HCT116 (cell line): ENCODE data around the gene FGF1. TPM values are rescaled to one million over a fixed set of nuclear protein-coding genes. Genes with fewer than 3 reads are reported as not detected.
A peak's percentile ranks its signal among the peaks of the same experiment; 100 is the strongest.

Experiments
- ATAC-seq: fragments of 200-7000 bp; cut with Tn5 transposase; 2 replicates; pipeline ENCODE4 v1.9.1; 2020; ENCODE audit warnings: mild to moderate bottlenecking, moderate library complexity
- BruUV-seq: library from RNA; stranded (reverse); fragments of 400-500 nt; replicated peaks from 2 replicates; lab custom pipeline; 2021; lab: Mats Ljungman, UMichigan
- CTCF ChIA-PET: fragments of 300-600 bp; sonication (Branson Sonifier 250); formaldehyde crosslinking; loops from one replicate; lab custom pipeline; 2021; ENCODE audit warnings: antibody characterized with exemption; lab: Charles Lee
- POLR2A ChIA-PET: fragments of 300-600, 350-600 bp; sonication (Branson Sonifier 250); formaldehyde crosslinking; loops from one replicate; lab custom pipeline; 2021; ENCODE audit warnings: antibody characterized with exemption; lab: Charles Lee
- RAD21 ChIA-PET, 2 experiments: fragments of 300-600 bp; sonication (Branson Sonifier 250); formaldehyde crosslinking; loops; one replicate each; lab custom pipeline; 2023; ENCODE audit warnings: low total read pairs in 2 of 2; ENCODE audit not compliant: uncharacterized antibody in 2 of 2, unreplicated experiment in 2 of 2, low non-redundant PET in 1 of 2; lab: Charles Lee
- DNase-seq: peaks from one replicate; pipeline ENCODE4 v3.0.0-alpha.2; 2010; ENCODE audit warnings: low read depth, low spot score
- H2AFZ ChIP-seq: fragments of 200-600 bp; shearing (Covaris generic), sonication (generic); 2 replicates; pipeline ENCODE4 v1.6.1; 2017; ENCODE audit warnings: low read depth, mixed run types, mixed read lengths, antibody characterized with exemption, low read length; ENCODE audit not compliant: poor library complexity, severe bottlenecking
- H3K27ac ChIP-seq: 2 replicates; pipeline ENCODE4 v1.5.1; 2012; ENCODE audit warnings: low read depth, low read length
- H3K27me3 ChIP-seq: fragments of 200-600 bp; sonication (generic); 2 replicates; pipeline ENCODE4 v1.6.1; 2016; ENCODE audit warnings: mixed run types, low read length, mixed read lengths; ENCODE audit not compliant: insufficient read depth
- H3K36me3 ChIP-seq, 2 experiments: fragments of 200-500 bp in 1 of 2; fragments of 200-600 bp in 1 of 2; sonication (Bioruptor generic) in 1 of 2; sonication (generic) in 1 of 2; 2 replicates each; pipeline versions ENCODE4 v1.5.1 to v1.6.1; 2014 to 2016; ENCODE audit warnings: low read length in 2 of 2, inconsistent platforms in 1 of 2, mixed read lengths in 1 of 2, mixed run types in 1 of 2; ENCODE audit not compliant: insufficient read depth in 2 of 2, control insufficient read depth in 1 of 2
- H3K4me1 ChIP-seq, 2 experiments: fragments of 200-600 bp in 1 of 2; sonication (generic) in 1 of 2; 2 replicates each; pipeline versions ENCODE4 v1.5.1 to v1.6.1; 2012 to 2017; ENCODE audit warnings: low read length in 2 of 2, inconsistent platforms in 1 of 2, mild to moderate bottlenecking in 1 of 2, mixed read lengths in 1 of 2, mixed run types in 1 of 2, moderate library complexity in 1 of 2; ENCODE audit not compliant: insufficient read depth in 2 of 2, control insufficient read depth in 1 of 2
- H3K4me2 ChIP-seq: fragments of 200-600 bp; sonication (generic); 2 replicates; pipeline ENCODE4 v1.6.1; 2017; ENCODE audit warnings: mixed run types, low read length, mixed read lengths
- H3K4me3 ChIP-seq, 2 experiments: fragments of 200-600 bp in 1 of 2; sonication (generic) in 1 of 2; replicated peaks in 1 of 2; 2 replicates each; pipeline ENCODE4 v1.5.1; 2011 to 2016; ENCODE audit warnings: low read length in 2 of 2, control low read depth in 1 of 2, low read depth in 1 of 2, mild to moderate bottlenecking in 1 of 2, mixed read lengths in 1 of 2, mixed run types in 1 of 2
- H3K79me2 ChIP-seq: fragments of 200-600 bp; sonication (generic); 2 replicates; pipeline ENCODE4 v1.6.1; 2017; ENCODE audit warnings: mild to moderate bottlenecking, mixed run types, low read length, moderate library complexity, mixed read lengths; ENCODE audit not compliant: insufficient read depth
- H3K9ac ChIP-seq: fragments of 200-600 bp; sonication (generic); 2 replicates; pipeline ENCODE4 v1.6.1; 2016; ENCODE audit warnings: low read length, mixed read lengths
- H3K9me2 ChIP-seq: fragments of 200-600 bp; sonication (generic), shearing (Covaris generic); 2 replicates; pipeline ENCODE4 v1.6.1; 2017; ENCODE audit warnings: mixed run types, mild to moderate bottlenecking, moderate library complexity; ENCODE audit not compliant: insufficient read depth
- H3K9me3 ChIP-seq, 2 experiments: fragments of 200-500 bp in 1 of 2; fragments of 200-600 bp in 1 of 2; sonication (Bioruptor generic) in 1 of 2; sonication (generic) in 1 of 2; 2 replicates each; pipeline ENCODE4 v1.6.1; 2014 to 2017; ENCODE audit warnings: low read length in 2 of 2, mixed read lengths in 2 of 2, inconsistent platforms in 1 of 2, low read depth in 1 of 2, mild to moderate bottlenecking in 1 of 2, mixed run types in 1 of 2, moderate library complexity in 1 of 2; ENCODE audit not compliant: control insufficient read depth in 1 of 2, insufficient read depth in 1 of 2
- H4K20me1 ChIP-seq: fragments of 200-600 bp; sonication (generic), shearing (Covaris generic); 2 replicates; pipeline ENCODE4 v1.6.1; 2017; ENCODE audit warnings: mixed run types, mild to moderate bottlenecking, moderate library complexity; ENCODE audit not compliant: insufficient read depth
- EGR1 ChIP-seq: IDR thresholded peaks from 2 replicates; pipeline ENCODE4 v1.6.1; 2012; ENCODE audit warnings: low read depth
- EZH2phosphoT487 ChIP-seq: fragments of 200-600 bp; IDR thresholded peaks from 2 replicates; pipeline ENCODE4 v1.6.1; 2018; ENCODE audit warnings: antibody characterized with exemption, borderline replicate concordance
- FOSL1 ChIP-seq: IDR thresholded peaks from 2 replicates; pipeline ENCODE4 v1.6.1; 2012; ENCODE audit warnings: low read depth
- POLR2AphosphoS5 ChIP-seq: IDR thresholded peaks from 2 replicates; pipeline ENCODE4 v1.6.1; 2011; ENCODE audit warnings: mild to moderate bottlenecking, low read depth, low read length, moderate library complexity
- RAD21 ChIP-seq: IDR thresholded peaks from 2 replicates; pipeline ENCODE4 v1.6.1; 2012; ENCODE audit warnings: low read depth, mild to moderate bottlenecking
- ZFX ChIP-seq: fragments of 450-650 bp; IDR thresholded peaks from 2 replicates; pipeline ENCODE4 v1.6.1; 2017
- intact Hi-C: fragments of 100-400 bp; cut with micrococcal nuclease; formaldehyde crosslinking; loops from 2 replicates; pipeline ENCODE4 v1.10.0; 2022
- total RNA-seq: library from RNA; stranded (reverse); gene quantifications from one replicate; pipeline ENCODE4 v1.2.1, GENCODE V29; 2021; ENCODE audit not compliant: unreplicated experiment
- TF ChIP-seq, protein P1 (sequence below), 3 experiments: fragments of 200-600 bp in 1 of 3; sonication (generic) in 1 of 3; IDR thresholded peaks in 2 of 3; conservative IDR thresholded peaks in 1 of 3; 2 replicates each; pipeline ENCODE4 v1.5.1; 2012 to 2017; ENCODE audit warnings: low read depth in 2 of 3, low read length in 2 of 3, antibody characterized with exemption in 1 of 3, borderline replicate concordance in 1 of 3, control low read depth in 1 of 3, mild to moderate bottlenecking in 1 of 3, mixed read lengths in 1 of 3, mixed run types in 1 of 3, moderate library complexity in 1 of 3; ENCODE audit not compliant: insufficient read depth in 1 of 3

FGF1 gene
- total RNA-seq, 1 experiment from 2014 or later: not detected

DNA sequence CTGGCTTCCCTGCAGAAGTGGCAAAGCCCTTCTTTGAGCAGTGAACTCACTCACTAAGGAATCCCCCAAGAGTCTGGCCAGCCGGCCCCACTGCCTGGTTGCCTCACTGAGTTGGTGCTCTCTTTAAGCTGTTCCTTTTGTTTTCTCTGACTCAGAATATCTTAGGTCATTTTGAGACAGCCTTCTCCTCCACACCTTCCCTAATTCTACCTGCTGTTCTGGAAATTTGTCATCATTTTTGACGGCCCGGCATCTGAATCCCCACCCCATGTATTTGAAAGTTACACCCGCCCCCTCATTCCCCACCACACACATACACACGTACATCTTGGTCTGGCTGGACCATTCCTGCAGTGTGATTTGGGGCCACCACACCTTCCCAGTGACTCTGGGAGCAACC lies 41.8 kb downstream of the FGF1 start:
- no peaks in the 10 kb centered on the region for H3K27me3 ChIP-seq
- RAD21 ChIA-PET: interaction anchor here in 1 of 2 experiments (0.9 kb wide), 1 partner anchor 11 kb away, joined by 3 read pairs; no protein-coding TSS in a partner anchor
- DNase-seq: no peak
- H3K4me3 ChIP-seq: peak overlapping the region in 1 of 2 experiments; percentile 41; a peak in 2 of 4 replicates
- H3K9me3 ChIP-seq: no peaks in the 10 kb centered on the region
- peaks cover 23 to 33% of the 10 kb centered on the region in 2 experiments for H3K4me1 ChIP-seq
- no TSS peak for BruUV-seq
- no peak overlapping the region for H2AFZ ChIP-seq
- peak overlapping the region; percentile 69 for H3K4me2 ChIP-seq
- H3K9me2 ChIP-seq: no peaks in the 10 kb centered on the region
- H3K9ac ChIP-seq: peak overlapping the region; percentile 25; the same call in 1 of the 2 replicates
- H3K79me2 ChIP-seq: no peaks in the 10 kb centered on the region
- H3K27ac ChIP-seq: peak overlapping the region; percentile 72; the same call in 1 of the 2 replicates
- H3K36me3 ChIP-seq: no peaks in the 10 kb centered on the region
- TF ChIP-seq EZH2phosphoT487 (no peak), EGR1 (peak; percentile 56; the same call in 1 of the 2 replicates), FOSL1 (peak; percentile 24; the same call in 1 of the 2 replicates), POLR2AphosphoS5 (no peak), RAD21 (no peak), ZFX (no peak)
- TF ChIP-seq, protein P1, sequence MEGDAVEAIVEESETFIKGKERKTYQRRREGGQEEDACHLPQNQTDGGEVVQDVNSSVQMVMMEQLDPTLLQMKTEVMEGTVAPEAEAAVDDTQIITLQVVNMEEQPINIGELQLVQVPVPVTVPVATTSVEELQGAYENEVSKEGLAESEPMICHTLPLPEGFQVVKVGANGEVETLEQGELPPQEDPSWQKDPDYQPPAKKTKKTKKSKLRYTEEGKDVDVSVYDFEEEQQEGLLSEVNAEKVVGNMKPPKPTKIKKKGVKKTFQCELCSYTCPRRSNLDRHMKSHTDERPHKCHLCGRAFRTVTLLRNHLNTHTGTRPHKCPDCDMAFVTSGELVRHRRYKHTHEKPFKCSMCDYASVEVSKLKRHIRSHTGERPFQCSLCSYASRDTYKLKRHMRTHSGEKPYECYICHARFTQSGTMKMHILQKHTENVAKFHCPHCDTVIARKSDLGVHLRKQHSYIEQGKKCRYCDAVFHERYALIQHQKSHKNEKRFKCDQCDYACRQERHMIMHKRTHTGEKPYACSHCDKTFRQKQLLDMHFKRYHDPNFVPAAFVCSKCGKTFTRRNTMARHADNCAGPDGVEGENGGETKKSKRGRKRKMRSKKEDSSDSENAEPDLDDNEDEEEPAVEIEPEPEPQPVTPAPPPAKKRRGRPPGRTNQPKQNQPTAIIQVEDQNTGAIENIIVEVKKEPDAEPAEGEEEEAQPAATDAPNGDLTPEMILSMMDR (IDR thresholded peaks at IDR 0.05 in 2 of 3, conservative IDR thresholded peaks at IDR 0.05 in 1 of 3; ENCODE audit: borderline replicate concordance in 1 of 3, insufficient read depth in 1 of 3, low read depth in 2 of 3, low read length in 2 of 3): no peak
- H4K20me1 ChIP-seq: no peaks in the 10 kb centered on the region
- POLR2A ChIA-PET: interaction anchor here (1.4 kb wide), 1 partner anchor 12 kb away, joined by 3 read pairs; no protein-coding TSS in a partner anchor
- CTCF ChIA-PET: interaction anchor here (1.6 to 5.6 kb wide), 5 partner anchors 11 to 74 kb away, joined by 3 to 41 read pairs (median 10); no protein-coding TSS in a partner anchor
- ATAC-seq: peak; percentile 15
- intact Hi-C loops: no loop called here
